ENCODE measurements around the gene ORC6. TPM values are rescaled to one million over a fixed set of nuclear protein-coding genes. Genes with fewer than 3 reads are reported as not detected.

ORC6 gene
- total and polyA plus RNA-seq, 2 donors (not counting 1 experiment from before 2014, with no cell fraction given), result 4.7 to 4.8 TPM

- WGBS (ENCODE audit: insufficient coverage), result 91% methylated on average over 15 of the region's 17 CpGs
- H3K36me3 ChIP-seq (replicated peaks in 1 of 2; ENCODE audit: control extremely low read depth in 1 of 2, control insufficient read depth in 1 of 2, extremely low read depth in 1 of 2, insufficient read depth in 2 of 2, low read length in 1 of 2), result no peaks in the 10 kb centered on the region
- Mint-ChIP-seq H3K9me3 (ENCODE audit: insufficient read depth) (no peaks in the 10 kb centered on the region), H3K27me3 (no peaks in the 10 kb centered on the region), H3K4me1 (no peaks in the 10 kb centered on the region), H3K27ac (no peak overlapping the region), H3K4me3 (no peak overlapping the region)
- intact Hi-C loops (cut with micrococcal nuclease), result no loop called here
- TF ChIP-seq EZH2 (IDR thresholded peaks at IDR 0.05; ENCODE audit: borderline replicate concordance, insufficient read depth, low read depth, low read length, poor library complexity, severe bottlenecking) (no peak), CTCF (IDR thresholded peaks at IDR 0.05) (no peak)
- no peaks in the 10 kb centered on the region for H3K79me2 ChIP-seq (ENCODE audit: control insufficient read depth, insufficient read depth, low read length)
- H3K4me2 ChIP-seq (replicated peaks; ENCODE audit: low read depth, low read length, poor library complexity, severe bottlenecking), result no peak overlapping the region
- peaks cover 0 to 2% (median 0%) of the 10 kb centered on the region in 4 experiments for H3K27me3 ChIP-seq (replicated peaks in 1 of 4; ENCODE audit: control extremely low read depth in 1 of 4, control insufficient read depth in 3 of 4, insufficient read depth in 4 of 4, low read length in 3 of 4)
- no peak overlapping the region for H3K4me3 ChIP-seq (ENCODE audit: control extremely low read depth in 1 of 5, extremely low read depth in 1 of 5, insufficient read depth in 1 of 5, low read depth in 2 of 5, low read length in 4 of 5)
- CTCF ChIA-PET, result interaction anchor here (0.6 kb wide), 2 partner anchors 22 to 123 kb away, joined by 3 read pairs; no protein-coding TSS in a partner anchor
- H3K4me1 ChIP-seq (ENCODE audit: control insufficient read depth in 2 of 2, insufficient read depth in 2 of 2, low read length in 2 of 2), result no peaks in the 10 kb centered on the region
- no peak overlapping the region for H3K9ac ChIP-seq (ENCODE audit: low read length)
- POLR2A ChIA-PET, result no interaction called here
- H3K9me3 ChIP-seq (ENCODE audit: control extremely low read depth in 1 of 3, control insufficient read depth in 2 of 3, insufficient read depth in 1 of 3, low read length in 2 of 3), result peaks cover 0 to 2% (median 0%) of the 10 kb centered on the region in 3 donors
- H2AFZ ChIP-seq (ENCODE audit: insufficient read depth, low read depth, low read length, poor library complexity, severe bottlenecking), result no peak overlapping the region
- H4K20me1 ChIP-seq (ENCODE audit: control insufficient read depth, insufficient read depth, low read length, poor library complexity, severe bottlenecking), result no peaks in the 10 kb centered on the region
- H3K27ac ChIP-seq (ENCODE audit: low read length in 2 of 2), result no peak overlapping the region
- ATAC-seq (ENCODE audit: low read depth) (no peak), DNase-seq (no peak)
Observed at GRCh38 chr16:46730801-46731690, 41.6 kb downstream of the ORC6 start.

All from B cell (primary cell).